ENCODE data around the gene CLCN1. TPM values are rescaled to one million over a fixed set of nuclear protein-coding genes. Genes with fewer than 3 reads are reported as not detected.

CLCN1 gene
- total RNA-seq, 2 donors from 2014 or later, result not detected

DNA sequence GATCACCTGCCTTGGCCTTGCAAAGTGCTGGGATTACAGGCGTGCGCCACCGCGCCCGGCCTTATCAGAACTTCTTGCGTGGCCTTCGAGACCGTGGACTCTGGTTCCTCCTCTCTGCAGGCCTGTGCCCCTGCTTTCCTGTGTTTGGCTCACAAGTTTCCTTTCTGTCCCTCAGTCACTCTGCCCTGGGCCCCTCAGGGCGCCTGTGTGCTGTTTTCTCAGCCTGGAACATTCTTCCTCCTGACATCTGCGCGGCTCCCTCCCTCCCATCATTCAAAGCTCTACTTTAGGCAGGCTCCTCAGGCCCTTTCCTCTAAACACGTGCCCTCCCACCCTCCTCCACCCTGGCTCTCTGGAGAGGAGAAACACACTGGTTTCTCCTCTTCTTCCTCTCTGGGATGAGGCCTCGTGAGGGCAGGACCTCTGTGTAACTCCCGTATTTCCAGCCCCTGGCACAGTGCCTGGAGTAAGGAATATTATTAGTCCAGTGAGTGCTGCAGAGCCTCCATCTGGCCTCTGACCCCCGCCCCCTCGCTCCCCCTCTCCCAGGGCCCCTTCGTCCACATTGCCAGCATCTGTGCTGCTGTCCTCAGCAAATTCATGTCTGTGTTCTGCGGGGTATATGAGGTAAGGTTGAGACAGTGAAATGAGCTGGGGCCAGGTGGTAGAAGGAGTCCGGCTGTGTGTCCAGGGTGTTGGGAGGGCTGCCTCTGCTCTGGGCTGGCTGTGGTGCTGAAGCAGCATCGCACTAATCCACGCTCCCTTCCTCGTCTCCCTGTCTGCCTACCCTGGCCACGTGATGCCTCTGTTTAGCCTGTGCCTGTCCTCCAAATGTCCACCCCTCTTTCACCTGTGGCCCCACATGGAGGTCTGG lies 7.1 kb downstream of the CLCN1 start:
- Histone ChIP-seq H3K36me3 (no peaks in the 10 kb centered on the region), H3K9ac (ENCODE audit: low read depth in 2 of 2, low read length in 2 of 2) (no peak overlapping the region), H3K4me1 (no peaks in the 10 kb centered on the region), H3K9me3 (no peaks in the 10 kb centered on the region), H3K4me3 (no peak overlapping the region), H3K27ac (no peak overlapping the region), H3K27me3 (no peaks in the 10 kb centered on the region)
- intact Hi-C loops (cut with DNase I), result loop anchor here (5.0 kb wide), 1 partner anchor 89 kb away; no protein-coding TSS in a partner anchor
- no peak for DNase-seq
- TF ChIP-seq, protein P1, sequence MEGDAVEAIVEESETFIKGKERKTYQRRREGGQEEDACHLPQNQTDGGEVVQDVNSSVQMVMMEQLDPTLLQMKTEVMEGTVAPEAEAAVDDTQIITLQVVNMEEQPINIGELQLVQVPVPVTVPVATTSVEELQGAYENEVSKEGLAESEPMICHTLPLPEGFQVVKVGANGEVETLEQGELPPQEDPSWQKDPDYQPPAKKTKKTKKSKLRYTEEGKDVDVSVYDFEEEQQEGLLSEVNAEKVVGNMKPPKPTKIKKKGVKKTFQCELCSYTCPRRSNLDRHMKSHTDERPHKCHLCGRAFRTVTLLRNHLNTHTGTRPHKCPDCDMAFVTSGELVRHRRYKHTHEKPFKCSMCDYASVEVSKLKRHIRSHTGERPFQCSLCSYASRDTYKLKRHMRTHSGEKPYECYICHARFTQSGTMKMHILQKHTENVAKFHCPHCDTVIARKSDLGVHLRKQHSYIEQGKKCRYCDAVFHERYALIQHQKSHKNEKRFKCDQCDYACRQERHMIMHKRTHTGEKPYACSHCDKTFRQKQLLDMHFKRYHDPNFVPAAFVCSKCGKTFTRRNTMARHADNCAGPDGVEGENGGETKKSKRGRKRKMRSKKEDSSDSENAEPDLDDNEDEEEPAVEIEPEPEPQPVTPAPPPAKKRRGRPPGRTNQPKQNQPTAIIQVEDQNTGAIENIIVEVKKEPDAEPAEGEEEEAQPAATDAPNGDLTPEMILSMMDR (IDR thresholded peaks at IDR 0.05), result no peak

DNA sequence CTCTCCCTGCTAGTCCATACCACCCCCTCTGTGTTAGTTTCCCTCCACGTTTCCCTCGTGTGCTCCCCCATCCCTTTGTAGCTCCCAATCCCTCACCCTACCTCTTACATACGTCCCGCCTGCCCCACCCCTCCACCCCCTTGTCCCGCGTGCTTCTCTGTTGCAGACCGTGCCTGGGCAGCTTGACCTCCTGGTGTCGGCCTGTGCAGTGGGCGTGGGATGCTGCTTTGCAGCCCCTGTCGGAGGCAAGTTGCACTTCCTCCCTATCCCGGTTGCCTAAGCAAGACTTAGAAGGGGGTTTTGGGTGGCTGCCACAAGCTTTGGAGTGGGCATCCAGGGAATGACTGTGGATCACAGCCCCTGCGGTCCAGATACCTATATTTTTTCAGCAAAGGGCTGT lies 7.7 kb downstream of the CLCN1 start:
- Histone ChIP-seq H3K4me3 (no peak overlapping the region), H3K4me1 (no peaks in the 10 kb centered on the region), H3K36me3 (no peaks in the 10 kb centered on the region), H3K9me3 (no peaks in the 10 kb centered on the region), H3K27me3 (no peaks in the 10 kb centered on the region), H3K9ac (ENCODE audit: low read depth in 2 of 2, low read length in 2 of 2) (no peak overlapping the region), H3K27ac (no peak overlapping the region)
- TF ChIP-seq, protein P1 (IDR thresholded peaks at IDR 0.05), result no peak
- no peak for DNase-seq
- intact Hi-C loops (cut with DNase I), result loop anchor here (5.0 kb wide), 1 partner anchor 89 kb away; no protein-coding TSS in a partner anchor

DNA sequence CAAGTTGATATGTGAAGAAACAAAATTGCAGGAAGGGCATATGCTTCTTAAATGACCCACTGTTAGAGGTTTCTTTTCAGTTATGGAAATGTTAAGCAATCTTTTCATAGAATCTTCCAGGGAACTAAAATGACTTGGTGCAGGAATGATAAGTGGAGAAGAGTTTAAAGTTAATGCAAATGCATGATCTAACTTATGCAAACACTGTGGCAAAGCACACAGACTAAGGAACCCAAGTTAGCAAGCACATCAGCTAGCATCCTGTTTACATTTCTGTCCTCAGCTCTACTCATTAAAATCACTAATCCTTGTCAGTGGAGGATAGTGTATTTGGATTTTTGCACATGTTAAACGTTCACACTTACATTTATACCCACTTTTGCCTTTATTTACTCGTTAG lies 9.3 kb downstream of the CLCN1 start:
- intact Hi-C loops (cut with DNase I), result no loop called here
- H3K27ac ChIP-seq, result no peak overlapping the region

DNA sequence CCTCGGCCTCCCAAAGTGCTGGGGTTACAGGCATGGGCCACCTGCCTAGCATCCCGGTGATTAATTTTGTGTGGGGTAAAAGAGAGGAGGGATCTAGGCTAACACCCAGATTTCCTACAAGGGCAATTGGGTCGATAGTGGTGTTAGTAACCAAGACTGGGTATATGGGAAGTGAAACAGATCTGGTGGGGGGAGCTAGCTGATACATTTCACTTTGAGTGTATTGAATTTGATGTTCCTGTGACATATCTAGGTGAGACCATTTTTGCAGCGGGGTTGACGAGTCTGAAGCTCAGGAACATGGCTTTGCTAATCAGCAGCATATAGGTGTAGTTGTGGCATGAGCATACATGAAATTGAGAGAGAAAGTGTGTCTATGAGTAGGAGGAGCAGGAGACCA lies 12.0 kb downstream of the CLCN1 start:
- no peaks in the 10 kb centered on the region for H3K4me1 ChIP-seq
- H3K36me3 ChIP-seq, result no peaks in the 10 kb centered on the region
- DNase-seq, result no peak
- no peaks in the 10 kb centered on the region for H3K9me3 ChIP-seq
- no peaks in the 10 kb centered on the region for H3K27me3 ChIP-seq
- H3K9ac ChIP-seq (ENCODE audit: low read depth in 2 of 2, low read length in 2 of 2), result no peak overlapping the region
- H3K27ac ChIP-seq, result no peak overlapping the region
- no peak overlapping the region for H3K4me3 ChIP-seq
- intact Hi-C loops (cut with DNase I), result no loop called here
- TF ChIP-seq, protein P1 (IDR thresholded peaks at IDR 0.05), result no peak

More for the DNA sequence above, 9.3 kb downstream of the CLCN1 start:
- TF ChIP-seq, protein P1 (IDR thresholded peaks at IDR 0.05), result no peak
- H3K9me3 ChIP-seq, result no peaks in the 10 kb centered on the region
- DNase-seq, result no peak
- H3K4me3 ChIP-seq, result no peak overlapping the region
- H3K27me3 ChIP-seq, result no peaks in the 10 kb centered on the region
- no peaks in the 10 kb centered on the region for H3K4me1 ChIP-seq
- H3K9ac ChIP-seq (ENCODE audit: low read depth in 2 of 2, low read length in 2 of 2), result no peak overlapping the region
- no peaks in the 10 kb centered on the region for H3K36me3 ChIP-seq

DNA sequence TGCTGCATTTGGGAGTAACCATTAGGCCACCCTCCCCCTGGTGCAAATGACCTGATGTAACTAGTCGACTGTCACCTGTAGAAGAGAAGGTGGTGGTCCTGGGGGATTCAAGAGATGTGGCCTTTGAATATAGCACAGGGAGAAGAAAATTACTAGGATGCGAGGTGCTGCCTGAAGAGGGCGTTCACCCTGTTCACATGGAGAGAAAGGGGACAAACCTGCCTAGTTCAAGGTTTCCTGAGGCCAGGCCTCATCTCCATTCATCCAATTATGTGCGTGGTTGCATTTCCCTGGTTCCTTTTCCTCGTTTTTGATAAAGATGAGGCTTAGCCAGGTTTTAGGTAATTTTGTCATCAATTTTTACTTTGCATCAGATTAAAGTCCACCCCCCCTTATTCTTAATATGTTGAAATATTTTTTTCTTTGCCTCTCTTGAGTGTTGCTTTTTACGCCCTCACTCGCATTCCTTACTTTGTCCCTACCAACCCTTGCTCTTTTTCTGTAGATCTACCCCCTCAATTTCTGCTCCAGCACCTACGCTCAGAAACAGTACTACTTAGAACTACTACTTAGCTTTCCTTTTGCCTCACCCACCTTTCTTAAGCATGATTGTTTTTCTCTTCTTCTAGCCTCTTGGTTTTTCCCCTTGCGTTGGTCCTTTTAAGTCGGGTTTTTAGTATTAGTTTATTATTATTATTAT lies 13.7 kb downstream of the CLCN1 start:
- intact Hi-C loops (cut with DNase I), result no loop called here
- TF ChIP-seq, protein P1 (IDR thresholded peaks at IDR 0.05), result no peak
- Histone ChIP-seq H3K4me1 (no peaks in the 10 kb centered on the region), H3K27ac (no peak overlapping the region), H3K9me3 (no peaks in the 10 kb centered on the region), H3K4me3 (no peak overlapping the region), H3K36me3 (no peaks in the 10 kb centered on the region), H3K27me3 (no peaks in the 10 kb centered on the region), H3K9ac (ENCODE audit: low read depth in 2 of 2, low read length in 2 of 2) (no peak overlapping the region)
- DNase-seq, result no peak
